HepG2 (cell line): ENCODE measurements around the gene EXOC6B.

Source experiments
- CSRNP2 ChIP-seq: sonication (generic); formaldehyde crosslinking; conservative IDR thresholded peaks from 2 replicates; pipeline ENCODE4 v1.8.0; 2022; ENCODE audit warnings: low read depth, missing genetic modification reagents
- ELF1 ChIP-seq: sonication (generic); formaldehyde crosslinking; IDR thresholded peaks from 2 replicates; pipeline ENCODE4 v1.4.0; 2020; ENCODE audit warnings: missing genetic modification reagents
- KAT7 ChIP-seq: IDR thresholded peaks from 2 replicates; pipeline ENCODE4 v1.6.1; 2018; ENCODE audit warnings: borderline replicate concordance, missing compliant biosample characterization
- PHF8 ChIP-seq: sonication (generic); formaldehyde crosslinking; IDR thresholded peaks from 2 replicates; pipeline ENCODE4 v1.5.0; 2020; ENCODE audit warnings: missing genetic modification reagents
- RBFOX2 ChIP-seq: fragments of 200-400 bp; formaldehyde crosslinking; IDR thresholded peaks from 2 replicates; pipeline ENCODE4 v1.6.1; 2017; ENCODE audit warnings: low read depth, mild to moderate bottlenecking, low read length
- TARDBP ChIP-seq: sonication (generic); formaldehyde crosslinking; IDR thresholded peaks from 2 replicates; pipeline ENCODE4 v1.8.0; 2022; ENCODE audit warnings: mild to moderate bottlenecking, missing genetic modification reagents
- ZFY ChIP-seq: sonication (generic); formaldehyde crosslinking; IDR thresholded peaks from 2 replicates; pipeline ENCODE4 v1.4.0; 2020; ENCODE audit warnings: missing genetic modification reagents
- ZNF232 ChIP-seq: sonication (generic); formaldehyde crosslinking; IDR thresholded peaks from 2 replicates; pipeline ENCODE4 v1.4.0; 2020; ENCODE audit warnings: missing genetic modification reagents, borderline replicate concordance
- ZNF512 ChIP-seq: sonication (generic); formaldehyde crosslinking; IDR thresholded peaks from 2 replicates; pipeline ENCODE4 v1.4.0; 2020; ENCODE audit warnings: mild to moderate bottlenecking, missing genetic modification reagents
- ZNF891 ChIP-seq: sonication (generic); formaldehyde crosslinking; IDR thresholded peaks from 2 replicates; pipeline ENCODE4 v1.5.0; 2020; ENCODE audit warnings: mild to moderate bottlenecking, missing genetic modification reagents

GRCh38 chr2:72576861-72577260 lies 249.0 kb downstream of the EXOC6B start:
- TF ChIP-seq ZNF512 (CRISPR knock-in tag) (no peak), PHF8 (CRISPR knock-in tag) (no peak), ZNF232 (CRISPR knock-in tag) (no peak), KAT7 (CRISPR knock-in tag) (no peak), ZFY (no peak), TARDBP (no peak), ZNF891 (CRISPR knock-in tag) (no peak), CSRNP2 (CRISPR knock-in tag) (no peak), ELF1 (CRISPR knock-in tag) (no peak), RBFOX2 (no peak)
